Activated CD4-positive, alpha-beta memory T cell treated with anti-CD3 and anti-CD28 coated beads for 36 hours (primary cell): ENCODE results near the gene ZBTB16. TPM values are rescaled to one million over a fixed set of nuclear protein-coding genes. Genes with fewer than 3 reads are reported as not detected.

ENCODE experiments used
- CTCF ChIA-PET: fragments of 350-600 bp; sonication (Branson Sonifier 250); formaldehyde crosslinking; loops from one replicate; lab custom pipeline; 2021; ENCODE audit warnings: antibody characterized with exemption, inconsistent platforms; lab: Charles Lee
- POLR2A ChIA-PET: fragments of 350-600 bp; sonication (Branson Sonifier 250); formaldehyde crosslinking; loops from one replicate; lab custom pipeline; 2021; ENCODE audit warnings: antibody characterized with exemption; lab: Charles Lee
- DNase-seq: peaks from one replicate; pipeline ENCODE4 v3.0.0-alpha.2; 2020
- H3K27ac Mint-ChIP-seq: one replicate; pipeline ENCODE4 v1.8.0; 2021; ENCODE audit warnings: mixed read lengths
- H3K27me3 Mint-ChIP-seq: one replicate; pipeline ENCODE4 v1.8.0; 2021; ENCODE audit warnings: mixed read lengths
- H3K36me3 Mint-ChIP-seq: one replicate; pipeline ENCODE4 v1.8.0; 2021; ENCODE audit warnings: mixed read lengths
- H3K4me1 Mint-ChIP-seq: one replicate; pipeline ENCODE4 v1.8.0; 2021; ENCODE audit warnings: low read depth, mixed read lengths
- H3K4me3 Mint-ChIP-seq: one replicate; pipeline ENCODE4 v1.8.0; 2021; ENCODE audit warnings: mild to moderate bottlenecking, mixed read lengths
- H3K9me3 Mint-ChIP-seq: one replicate; pipeline ENCODE4 v1.8.0; 2021; ENCODE audit warnings: mixed read lengths
- intact Hi-C: fragments of 100-400 bp; cut with micrococcal nuclease; formaldehyde crosslinking; loops from one replicate; pipeline ENCODE4 v1.15.1; 2023
- total RNA-seq, 2 experiments: library from RNA; stranded (reverse); gene quantifications; one replicate each; pipeline ENCODE4 v1.2.3, GENCODE V29; 2021

ZBTB16 gene
- total RNA-seq, 2 experiments from 2014 or later: 7.7 to 9.7 TPM

- POLR2A ChIA-PET: no interaction called here
- Mint-ChIP-seq H3K4me1 (peaks cover 4% of the 10 kb centered on the region), H3K36me3 (no peaks in the 10 kb centered on the region), H3K9me3 (no peaks in the 10 kb centered on the region), H3K27me3 (no peaks in the 10 kb centered on the region), H3K4me3 (no peak overlapping the region), H3K27ac (no peak overlapping the region)
- intact Hi-C loops: no loop called here
- no peak for DNase-seq
- CTCF ChIA-PET: interaction anchor here (0.7 kb wide), 1 partner anchor 1624 kb away, joined by 5 read pairs; no protein-coding TSS in a partner anchor
Observed at GRCh38 chr11:114125959-114126358, 66.4 kb downstream of the ZBTB16 start.

- POLR2A ChIA-PET: no interaction called here
- CTCF ChIA-PET: no interaction called here
Observed at GRCh38 chr11:114128399-114128798, 68.9 kb downstream of the ZBTB16 start.

GRCh38 chr11:114129142-114129541 lies 69.6 kb downstream of the ZBTB16 start:
- H3K27me3 Mint-ChIP-seq: no peaks in the 10 kb centered on the region
- POLR2A ChIA-PET: no interaction called here
- no peaks in the 10 kb centered on the region for H3K9me3 Mint-ChIP-seq
- CTCF ChIA-PET: no interaction called here
- intact Hi-C loops: no loop called here
- H3K4me3 Mint-ChIP-seq: no peak overlapping the region
- DNase-seq: no peak
- no peaks in the 10 kb centered on the region for H3K36me3 Mint-ChIP-seq
- H3K4me1 Mint-ChIP-seq: peaks cover 17% of the 10 kb centered on the region
- H3K27ac Mint-ChIP-seq: no peak overlapping the region

More at GRCh38 chr11:114128399-114128798, 68.9 kb downstream of the ZBTB16 start:
- no peak overlapping the region for H3K4me3 Mint-ChIP-seq
- intact Hi-C loops: no loop called here
- H3K36me3 Mint-ChIP-seq: no peaks in the 10 kb centered on the region
- no peak for DNase-seq
- no peak overlapping the region for H3K27ac Mint-ChIP-seq
- H3K27me3 Mint-ChIP-seq: no peaks in the 10 kb centered on the region
- H3K9me3 Mint-ChIP-seq: no peaks in the 10 kb centered on the region
- H3K4me1 Mint-ChIP-seq: peaks cover 17% of the 10 kb centered on the region

GRCh38 chr11:114129699-114130098 lies 70.2 kb downstream of the ZBTB16 start:
- no peaks in the 10 kb centered on the region for H3K36me3 Mint-ChIP-seq
- H3K4me1 Mint-ChIP-seq: peaks cover 17% of the 10 kb centered on the region
- no peaks in the 10 kb centered on the region for H3K27me3 Mint-ChIP-seq
- ChIA-PET CTCF (no interaction called here), POLR2A (no interaction called here)
- no peak for DNase-seq
- no peaks in the 10 kb centered on the region for H3K9me3 Mint-ChIP-seq
- H3K27ac Mint-ChIP-seq: no peak overlapping the region
- no peak overlapping the region for H3K4me3 Mint-ChIP-seq
- intact Hi-C loops: loop anchor here (5.0 kb wide), 1 partner anchor 38 kb away; no protein-coding TSS in a partner anchor

GRCh38 chr11:114130115-114130576 lies 70.6 kb downstream of the ZBTB16 start:
- no peak for DNase-seq
- POLR2A ChIA-PET: no interaction called here
- intact Hi-C loops: loop anchor here (5.0 kb wide), 1 partner anchor 37 kb away; no protein-coding TSS in a partner anchor
- Mint-ChIP-seq H3K4me1 (peaks cover 17% of the 10 kb centered on the region), H3K27me3 (no peaks in the 10 kb centered on the region), H3K4me3 (no peak overlapping the region), H3K27ac (no peak overlapping the region), H3K36me3 (no peaks in the 10 kb centered on the region), H3K9me3 (no peaks in the 10 kb centered on the region)
- CTCF ChIA-PET: no interaction called here

- H3K27ac Mint-ChIP-seq: no peak overlapping the region
- H3K4me3 Mint-ChIP-seq: no peak overlapping the region
- H3K4me1 Mint-ChIP-seq: peaks cover 18% of the 10 kb centered on the region
- POLR2A ChIA-PET: no interaction called here
- no peaks in the 10 kb centered on the region for H3K27me3 Mint-ChIP-seq
- intact Hi-C loops: loop anchor here (5.0 kb wide), 1 partner anchor 37 kb away; no protein-coding TSS in a partner anchor
- H3K9me3 Mint-ChIP-seq: no peaks in the 10 kb centered on the region
- no peaks in the 10 kb centered on the region for H3K36me3 Mint-ChIP-seq
- CTCF ChIA-PET: no interaction called here
- no peak for DNase-seq
Observed at GRCh38 chr11:114130629-114131277, 71.2 kb downstream of the ZBTB16 start.

DNA sequence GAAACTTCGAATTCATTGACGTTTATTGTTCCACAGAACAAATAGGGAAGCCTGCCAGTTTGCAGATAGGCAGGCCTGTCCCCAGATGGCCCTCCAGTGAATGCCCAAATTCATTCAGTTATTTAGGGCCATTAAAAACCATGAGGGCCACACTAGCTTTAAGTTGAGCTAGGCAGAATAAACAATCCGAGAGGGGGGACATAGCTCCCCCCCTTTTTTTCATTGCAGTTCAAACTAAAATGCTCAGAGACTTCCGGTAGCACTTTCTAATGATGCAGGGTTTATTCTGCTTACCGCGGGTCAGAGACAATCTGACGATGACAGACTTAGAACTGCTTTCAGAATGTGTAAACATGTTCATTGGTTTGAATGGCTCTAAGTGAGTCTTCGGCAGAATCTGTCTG lies 72.0 kb downstream of the ZBTB16 start:
- peak; percentile 22 for DNase-seq
- CTCF ChIA-PET: no interaction called here
- Mint-ChIP-seq H3K27me3 (no peaks in the 10 kb centered on the region), H3K4me3 (no peak overlapping the region), H3K4me1 (peaks cover 18% of the 10 kb centered on the region), H3K9me3 (no peaks in the 10 kb centered on the region), H3K36me3 (no peaks in the 10 kb centered on the region), H3K27ac (peak overlapping the region; percentile 39)
- intact Hi-C loops: loop anchor here (5.0 kb wide), 1 partner anchor 36 kb away; no protein-coding TSS in a partner anchor
- POLR2A ChIA-PET: no interaction called here

GRCh38 chr11:114132417-114132816 lies 72.9 kb downstream of the ZBTB16 start:
- H3K4me1 Mint-ChIP-seq: peaks cover 27% of the 10 kb centered on the region
- DNase-seq: peak; percentile 16
- no peaks in the 10 kb centered on the region for H3K9me3 Mint-ChIP-seq
- no peaks in the 10 kb centered on the region for H3K27me3 Mint-ChIP-seq
- no peaks in the 10 kb centered on the region for H3K36me3 Mint-ChIP-seq
- intact Hi-C loops: loop anchor here (5.0 kb wide), 1 partner anchor 35 kb away; no protein-coding TSS in a partner anchor
- POLR2A ChIA-PET: no interaction called here
- no peak overlapping the region for H3K27ac Mint-ChIP-seq
- CTCF ChIA-PET: no interaction called here
- H3K4me3 Mint-ChIP-seq: no peak overlapping the region

- Mint-ChIP-seq H3K9me3 (no peaks in the 10 kb centered on the region), H3K36me3 (no peaks in the 10 kb centered on the region), H3K27ac (no peak overlapping the region), H3K27me3 (no peaks in the 10 kb centered on the region), H3K4me1 (peaks cover 31% of the 10 kb centered on the region), H3K4me3 (no peak overlapping the region)
- no peak for DNase-seq
- ChIA-PET POLR2A (no interaction called here), CTCF (no interaction called here)
- intact Hi-C loops: loop anchor here (5.0 kb wide), 1 partner anchor 34 kb away; no protein-coding TSS in a partner anchor
Observed at GRCh38 chr11:114132944-114133394, 73.5 kb downstream of the ZBTB16 start.

- H3K27me3 Mint-ChIP-seq: no peaks in the 10 kb centered on the region
- no peaks in the 10 kb centered on the region for H3K36me3 Mint-ChIP-seq
- intact Hi-C loops: loop anchor here (5.0 kb wide), 1 partner anchor 34 kb away; no protein-coding TSS in a partner anchor
- no peak overlapping the region for H3K4me3 Mint-ChIP-seq
- no peak for DNase-seq
- ChIA-PET CTCF (interaction anchor here (1.2 to 1.5 kb wide), 2 partner anchors 11 to 235 kb away, joined by 3 to 4 read pairs; no protein-coding TSS in a partner anchor), POLR2A (interaction anchor here (1.4 kb wide), 1 partner anchor 14 kb away, joined by 3 read pairs; no protein-coding TSS in a partner anchor)
- no peaks in the 10 kb centered on the region for H3K9me3 Mint-ChIP-seq
- H3K4me1 Mint-ChIP-seq: peaks cover 31% of the 10 kb centered on the region
- no peak overlapping the region for H3K27ac Mint-ChIP-seq
Observed at GRCh38 chr11:114133548-114134329, 74.2 kb downstream of the ZBTB16 start.

DNA sequence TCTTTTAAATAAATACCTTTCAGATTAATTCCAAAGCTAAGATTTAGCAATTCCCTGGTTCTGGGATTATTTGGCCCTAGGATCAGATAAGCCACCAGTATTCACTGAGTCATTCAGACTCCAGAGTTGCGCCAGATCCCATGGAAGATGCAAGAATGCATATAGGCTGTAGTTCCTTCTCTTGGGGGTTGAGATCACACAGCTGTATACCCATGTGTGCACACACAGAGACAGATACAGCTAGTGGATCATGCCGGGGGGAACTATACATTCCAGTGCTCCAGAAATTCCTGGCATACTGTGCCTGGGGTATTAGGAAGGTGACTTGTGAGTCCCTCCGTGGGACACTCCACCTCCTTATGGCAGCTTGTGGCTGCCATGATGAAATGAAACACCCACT lies 75.4 kb downstream of the ZBTB16 start:
- POLR2A ChIA-PET: interaction anchor here (1.4 kb wide), 1 partner anchor 13 kb away, joined by 3 read pairs; no protein-coding TSS in a partner anchor
- Mint-ChIP-seq H3K27me3 (no peaks in the 10 kb centered on the region), H3K4me3 (no peak overlapping the region), H3K9me3 (no peaks in the 10 kb centered on the region), H3K36me3 (no peaks in the 10 kb centered on the region), H3K27ac (no peak overlapping the region), H3K4me1 (peaks cover 33% of the 10 kb centered on the region)
- DNase-seq: no peak
- CTCF ChIA-PET: interaction anchor here (0.6 to 1.5 kb wide), 3 partner anchors 10 to 236 kb away, joined by 3 to 4 read pairs (median 3); no protein-coding TSS in a partner anchor
- intact Hi-C loops: loop anchor here (5.0 kb wide), 1 partner anchor 32 kb away; no protein-coding TSS in a partner anchor

GRCh38 chr11:114135737-114136151 lies 76.2 kb downstream of the ZBTB16 start:
- ChIA-PET CTCF (interaction anchor here (1.9 kb wide), 1 partner anchor 126 kb away, joined by 8 read pairs; no protein-coding TSS in a partner anchor), POLR2A (no interaction called here)
- H3K4me1 Mint-ChIP-seq: peaks cover 31% of the 10 kb centered on the region
- no peaks in the 10 kb centered on the region for H3K36me3 Mint-ChIP-seq
- no peaks in the 10 kb centered on the region for H3K27me3 Mint-ChIP-seq
- no peaks in the 10 kb centered on the region for H3K9me3 Mint-ChIP-seq
- H3K27ac Mint-ChIP-seq: no peak overlapping the region
- H3K4me3 Mint-ChIP-seq: no peak overlapping the region
- DNase-seq: no peak
- intact Hi-C loops: no loop called here
